GM12874 (cell line): ENCODE results near the gene SMIM27.

Source experiments
- TF ChIP-seq, protein P1 (sequence below): IDR thresholded peaks from 2 replicates; pipeline ENCODE4 v1.5.1; 2011; ENCODE audit warnings: low read depth, mild to moderate bottlenecking, control low read depth, low read length, moderate library complexity; ENCODE audit not compliant: insufficient read depth

Gene SMIM27

DNA sequence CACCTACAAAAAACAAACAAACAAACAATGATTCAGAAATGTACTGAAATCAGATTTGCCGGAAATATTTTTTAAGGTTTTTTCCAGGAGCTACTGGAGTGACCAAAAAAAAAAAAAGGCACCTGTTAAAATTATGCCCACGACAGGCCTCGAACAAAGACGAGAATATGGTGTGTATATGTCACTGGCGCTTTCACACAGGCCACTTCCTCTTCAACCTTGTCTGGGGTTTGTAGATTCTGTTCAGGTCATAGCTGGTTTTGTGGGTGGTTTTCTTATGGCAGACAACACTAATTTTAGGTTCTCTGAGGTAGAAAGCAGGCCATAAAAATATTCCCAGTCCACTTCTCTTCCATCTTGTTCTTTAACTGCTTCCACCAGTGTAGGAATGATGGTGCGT is 13.8 kb downstream of the SMIM27 start:
- TF ChIP-seq, protein P1, sequence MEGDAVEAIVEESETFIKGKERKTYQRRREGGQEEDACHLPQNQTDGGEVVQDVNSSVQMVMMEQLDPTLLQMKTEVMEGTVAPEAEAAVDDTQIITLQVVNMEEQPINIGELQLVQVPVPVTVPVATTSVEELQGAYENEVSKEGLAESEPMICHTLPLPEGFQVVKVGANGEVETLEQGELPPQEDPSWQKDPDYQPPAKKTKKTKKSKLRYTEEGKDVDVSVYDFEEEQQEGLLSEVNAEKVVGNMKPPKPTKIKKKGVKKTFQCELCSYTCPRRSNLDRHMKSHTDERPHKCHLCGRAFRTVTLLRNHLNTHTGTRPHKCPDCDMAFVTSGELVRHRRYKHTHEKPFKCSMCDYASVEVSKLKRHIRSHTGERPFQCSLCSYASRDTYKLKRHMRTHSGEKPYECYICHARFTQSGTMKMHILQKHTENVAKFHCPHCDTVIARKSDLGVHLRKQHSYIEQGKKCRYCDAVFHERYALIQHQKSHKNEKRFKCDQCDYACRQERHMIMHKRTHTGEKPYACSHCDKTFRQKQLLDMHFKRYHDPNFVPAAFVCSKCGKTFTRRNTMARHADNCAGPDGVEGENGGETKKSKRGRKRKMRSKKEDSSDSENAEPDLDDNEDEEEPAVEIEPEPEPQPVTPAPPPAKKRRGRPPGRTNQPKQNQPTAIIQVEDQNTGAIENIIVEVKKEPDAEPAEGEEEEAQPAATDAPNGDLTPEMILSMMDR = no peak

DNA sequence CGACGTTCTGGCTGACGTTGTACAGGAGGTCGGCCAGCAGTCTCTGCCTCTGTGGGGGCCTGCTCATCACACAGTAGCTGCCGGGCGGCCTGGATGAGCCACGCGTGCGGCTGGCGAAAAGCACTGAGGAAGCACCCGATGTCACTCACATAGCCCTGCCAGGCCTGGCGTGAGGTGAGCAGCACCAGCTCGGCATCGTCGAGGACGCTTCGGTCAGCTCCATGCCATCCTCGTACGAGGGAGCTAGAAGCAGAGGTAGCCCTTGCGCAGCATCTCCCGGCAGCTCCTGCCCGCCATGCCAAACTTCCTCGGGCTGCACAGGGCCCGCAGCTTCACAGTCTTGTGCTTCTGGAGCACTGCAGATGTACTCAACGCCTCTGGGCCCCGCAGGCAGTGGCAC is 14.6 kb downstream of the SMIM27 start:
- TF ChIP-seq, protein P1 = no peak

DNA sequence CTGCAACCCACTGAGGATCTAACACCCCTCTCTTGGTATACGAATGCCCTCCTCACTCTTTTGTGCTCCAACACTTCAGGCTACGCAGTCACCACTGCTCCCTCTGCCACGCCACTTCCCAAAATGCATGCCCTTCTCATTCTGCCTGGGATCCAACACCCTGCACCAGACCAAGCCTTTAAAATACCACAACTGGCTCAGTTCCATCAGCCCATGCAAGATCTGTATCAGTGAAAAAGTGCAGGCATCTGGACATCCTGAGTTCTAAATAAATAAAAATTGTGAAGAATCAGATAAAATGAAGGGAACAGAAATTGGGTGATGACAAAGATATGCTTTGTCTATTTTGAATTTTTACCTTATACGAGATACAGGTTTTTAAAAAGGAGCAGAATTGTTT is 18.1 kb downstream of the SMIM27 start:
- TF ChIP-seq, protein P1 = no peak

DNA sequence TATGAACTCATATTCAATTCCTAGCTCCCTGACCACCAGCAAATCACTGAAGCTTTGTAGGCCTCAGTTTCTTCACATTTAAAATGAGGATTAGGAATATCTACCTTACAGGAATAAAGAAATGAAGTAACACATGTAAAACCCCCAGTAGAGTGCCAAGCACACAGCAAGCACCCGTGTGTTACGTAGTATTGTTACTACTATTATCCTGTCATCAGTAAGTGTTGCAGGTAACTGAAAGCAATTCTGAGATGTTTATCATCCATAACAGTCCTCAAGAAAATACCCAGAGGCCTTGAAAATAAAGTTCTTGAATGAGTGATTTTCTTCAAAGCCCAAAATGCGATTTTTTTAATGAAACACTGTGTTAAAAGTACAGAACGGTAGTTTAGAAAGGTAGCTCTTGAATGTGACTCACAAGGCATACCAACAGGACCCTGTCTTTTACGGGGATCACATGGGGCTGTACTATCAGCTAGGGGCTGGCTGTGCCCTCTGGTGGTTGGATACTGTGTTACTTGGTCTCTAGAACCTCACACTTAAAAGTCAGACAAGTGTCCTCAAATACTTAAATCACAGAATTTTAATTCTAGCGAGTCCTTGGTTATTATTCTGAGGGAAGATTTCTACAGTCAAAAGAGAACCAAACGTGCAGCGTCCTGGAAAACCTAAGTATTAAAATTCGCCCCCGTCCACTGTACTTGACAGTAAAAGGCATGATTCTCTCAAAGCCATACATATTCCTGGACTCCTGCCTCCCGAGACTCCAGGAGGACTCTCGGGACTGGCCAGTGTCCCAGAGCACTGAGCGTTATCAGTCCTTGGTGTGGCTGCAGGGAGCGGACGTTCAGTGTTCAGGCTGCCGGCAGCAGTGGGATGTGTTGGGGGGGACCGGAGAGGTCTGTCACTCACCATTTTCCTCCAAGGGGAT is 20.1 kb downstream of the SMIM27 start:
- TF ChIP-seq, protein P1 = peak; percentile 71

DNA sequence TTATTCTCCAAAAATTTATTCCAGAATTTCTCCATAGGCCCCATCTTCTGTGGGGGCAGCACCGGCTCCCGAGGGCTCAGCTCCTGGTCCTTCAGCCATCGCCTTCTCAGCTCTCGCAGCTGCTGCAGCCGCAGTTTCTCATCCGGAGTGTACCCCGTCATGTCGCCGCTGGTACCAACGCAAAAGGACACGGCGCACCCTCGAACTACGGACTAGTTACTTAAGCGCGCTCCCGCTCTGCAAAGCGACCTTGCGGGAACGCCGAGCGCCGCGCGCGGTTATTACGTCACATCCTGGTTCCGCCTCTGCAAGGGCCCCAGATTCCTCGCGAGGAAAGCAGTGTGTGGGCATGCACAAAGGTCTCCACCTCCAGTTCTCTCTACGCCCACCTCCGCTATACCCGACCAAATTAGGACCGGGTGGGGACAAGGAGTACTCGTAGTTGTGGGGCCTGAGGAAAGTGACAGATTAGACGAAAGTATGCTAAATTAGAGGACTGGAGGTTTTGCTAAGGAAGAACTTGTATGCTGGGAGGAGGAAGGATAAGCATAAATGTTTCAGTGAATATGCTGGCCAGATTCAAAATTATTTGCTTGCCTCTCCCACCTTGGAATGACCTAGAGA is 20.9 kb downstream of the SMIM27 start, which contains the start of gene NDUFB6:
NDUFB6 (minus strand) TSS at position 260 of the 624 bp plus-strand sequence; CDS start at position 161, 99 bp downstream.
- TF ChIP-seq, protein P1 = no peak

DNA sequence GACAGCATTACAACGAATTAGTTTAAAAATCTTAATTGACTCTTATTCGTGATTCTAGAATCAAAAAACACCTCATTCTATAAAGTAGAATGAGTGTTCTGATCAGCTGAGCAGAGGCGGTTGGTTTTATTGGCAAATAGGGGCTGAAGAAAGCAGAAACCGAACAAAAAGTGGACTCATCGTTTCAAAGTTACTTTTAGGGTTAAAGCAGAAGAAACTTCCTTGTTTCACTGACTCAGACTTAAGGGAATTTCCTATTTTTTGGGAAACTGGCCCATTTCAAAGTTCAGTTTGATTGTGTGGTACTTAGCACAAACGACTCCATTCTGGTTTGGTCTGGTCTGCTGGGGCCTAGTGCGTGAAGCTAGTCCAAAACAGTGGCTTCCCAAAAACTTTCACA is 21.7 kb downstream of the SMIM27 start:
- TF ChIP-seq, protein P1 = no peak

DNA sequence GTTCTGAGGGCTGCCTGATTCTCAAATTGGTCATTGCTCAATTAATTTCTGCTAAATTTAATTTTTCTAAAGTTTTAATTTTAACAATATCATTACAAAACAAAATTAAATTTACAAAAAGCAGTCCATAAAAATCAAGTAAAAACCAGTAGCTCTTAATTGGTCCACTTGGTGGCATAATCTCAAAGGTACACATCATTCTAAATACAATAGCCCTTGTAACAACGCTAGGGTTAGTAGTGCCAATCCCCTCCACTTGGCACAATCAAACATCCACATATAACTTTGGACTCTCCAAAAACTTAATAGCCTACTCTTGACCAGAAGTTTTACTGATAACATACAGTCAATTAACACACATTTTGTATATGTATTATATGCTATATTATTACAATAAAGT is 22.7 kb downstream of the SMIM27 start:
- TF ChIP-seq, protein P1 = no peak
